ENCODE measurements around the gene RREB1.

GRCh38 chr6:7122684-7123083 lies 14.9 kb downstream of the RREB1 start:
- no peak for TF ChIP-seq CTCF (IDR thresholded peaks at IDR 0.05)
- TF ChIP-seq EP300 (IDR thresholded peaks at IDR 0.05), result no peak
- no peak for TF ChIP-seq POLR2A (IDR thresholded peaks at IDR 0.05)
- no peak for TF ChIP-seq POLR2AphosphoS5 (IDR thresholded peaks at IDR 0.05)

Measured in suprapubic skin (tissue), 4 donors.